Neural crest cell (in vitro differentiated cells): ENCODE results near the gene SNX27. TPM values are rescaled to one million over a fixed set of nuclear protein-coding genes. Genes with fewer than 3 reads are reported as not detected.
A peak's percentile ranks its signal among the peaks of the same experiment; 100 is the strongest.

Source experiments
- DNase-seq: peaks from one replicate; pipeline ENCODE4 v3.0.0; 2021; ENCODE audit warnings: low read depth, mixed read lengths, low spot score
- H3K27ac Mint-ChIP-seq: one replicate; pipeline ENCODE4 v1.8.0; 2021; ENCODE audit warnings: mild to moderate bottlenecking, mixed read lengths; ENCODE audit not compliant: unreplicated experiment
- H3K27me3 Mint-ChIP-seq: 2 replicates; pipeline ENCODE4 v1.8.0; 2021; ENCODE audit warnings: low read depth, mild to moderate bottlenecking, mixed read lengths
- H3K36me3 Mint-ChIP-seq: 2 replicates; pipeline ENCODE4 v1.8.0; 2021; ENCODE audit warnings: low read depth, mild to moderate bottlenecking, mixed read lengths
- H3K4me1 Mint-ChIP-seq: 2 replicates; pipeline ENCODE4 v1.8.0; 2021; ENCODE audit warnings: mixed read lengths
- H3K4me3 Mint-ChIP-seq: one replicate; pipeline ENCODE4 v1.8.0; 2021; ENCODE audit warnings: mild to moderate bottlenecking, mixed read lengths
- H3K9me3 Mint-ChIP-seq: 2 replicates; pipeline ENCODE4 v1.8.0; 2021; ENCODE audit warnings: mixed read lengths
- total RNA-seq: library from RNA; stranded (reverse); gene quantifications from 2 replicates; pipeline ENCODE4 v1.2.1, GENCODE V29; 2021
- TF ChIP-seq, protein P1 (sequence below): fragments of 200-600 bp; sonication (generic); conservative IDR thresholded peaks from 2 replicates; pipeline ENCODE4 v1.5.0; 2021; ENCODE audit warnings: antibody characterized with exemption, mild to moderate bottlenecking

Gene SNX27
- total RNA-seq, 1 donor from 2014 or later = 48.3 TPM

DNA sequence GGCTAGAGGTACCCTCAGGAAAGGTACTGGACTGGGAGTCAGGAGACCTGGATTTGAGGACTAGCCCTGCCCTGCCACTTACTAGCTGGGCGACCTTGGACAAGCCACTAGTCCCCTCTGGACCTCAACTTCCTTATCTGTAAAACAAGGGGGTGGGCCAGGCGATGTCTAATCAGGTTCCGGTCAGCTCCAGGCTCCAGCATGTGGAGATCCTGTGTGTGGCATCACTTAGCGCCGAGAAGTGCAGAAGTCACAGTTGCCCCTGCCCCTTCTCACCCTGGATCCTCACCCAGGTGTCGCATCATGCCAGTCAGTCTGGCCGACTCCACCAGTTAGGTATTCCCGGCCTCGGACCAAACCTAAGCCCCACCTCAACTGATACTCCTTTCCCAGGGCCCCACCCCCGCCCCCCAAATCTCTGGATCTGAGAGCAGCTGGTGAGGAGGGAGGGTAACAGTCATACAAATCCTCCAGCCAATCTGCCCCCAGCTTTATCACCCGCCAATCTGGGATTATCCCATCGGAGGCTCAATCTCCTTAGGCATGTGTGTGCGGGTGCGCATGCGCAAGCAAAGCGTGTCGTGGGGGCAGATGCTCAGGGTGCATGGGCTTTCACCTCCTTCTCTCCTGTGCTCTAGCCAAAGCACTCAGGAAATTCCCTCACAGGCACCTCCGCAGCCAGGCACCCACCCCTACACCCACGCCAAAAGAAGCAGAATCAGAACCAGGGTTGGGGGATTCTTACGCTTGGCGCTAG, 99.4 kb downstream of the SNX27 start:
- H3K27me3 Mint-ChIP-seq = peaks cover 9% of the 10 kb centered on the region
- H3K9me3 Mint-ChIP-seq = no peaks in the 10 kb centered on the region
- no peak for DNase-seq
- no peak overlapping the region for H3K4me3 Mint-ChIP-seq
- TF ChIP-seq, protein P1, sequence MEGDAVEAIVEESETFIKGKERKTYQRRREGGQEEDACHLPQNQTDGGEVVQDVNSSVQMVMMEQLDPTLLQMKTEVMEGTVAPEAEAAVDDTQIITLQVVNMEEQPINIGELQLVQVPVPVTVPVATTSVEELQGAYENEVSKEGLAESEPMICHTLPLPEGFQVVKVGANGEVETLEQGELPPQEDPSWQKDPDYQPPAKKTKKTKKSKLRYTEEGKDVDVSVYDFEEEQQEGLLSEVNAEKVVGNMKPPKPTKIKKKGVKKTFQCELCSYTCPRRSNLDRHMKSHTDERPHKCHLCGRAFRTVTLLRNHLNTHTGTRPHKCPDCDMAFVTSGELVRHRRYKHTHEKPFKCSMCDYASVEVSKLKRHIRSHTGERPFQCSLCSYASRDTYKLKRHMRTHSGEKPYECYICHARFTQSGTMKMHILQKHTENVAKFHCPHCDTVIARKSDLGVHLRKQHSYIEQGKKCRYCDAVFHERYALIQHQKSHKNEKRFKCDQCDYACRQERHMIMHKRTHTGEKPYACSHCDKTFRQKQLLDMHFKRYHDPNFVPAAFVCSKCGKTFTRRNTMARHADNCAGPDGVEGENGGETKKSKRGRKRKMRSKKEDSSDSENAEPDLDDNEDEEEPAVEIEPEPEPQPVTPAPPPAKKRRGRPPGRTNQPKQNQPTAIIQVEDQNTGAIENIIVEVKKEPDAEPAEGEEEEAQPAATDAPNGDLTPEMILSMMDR = no peak
- no peak overlapping the region for H3K27ac Mint-ChIP-seq
- H3K36me3 Mint-ChIP-seq = no peaks in the 10 kb centered on the region
- H3K4me1 Mint-ChIP-seq = peaks cover 33% of the 10 kb centered on the region

DNA sequence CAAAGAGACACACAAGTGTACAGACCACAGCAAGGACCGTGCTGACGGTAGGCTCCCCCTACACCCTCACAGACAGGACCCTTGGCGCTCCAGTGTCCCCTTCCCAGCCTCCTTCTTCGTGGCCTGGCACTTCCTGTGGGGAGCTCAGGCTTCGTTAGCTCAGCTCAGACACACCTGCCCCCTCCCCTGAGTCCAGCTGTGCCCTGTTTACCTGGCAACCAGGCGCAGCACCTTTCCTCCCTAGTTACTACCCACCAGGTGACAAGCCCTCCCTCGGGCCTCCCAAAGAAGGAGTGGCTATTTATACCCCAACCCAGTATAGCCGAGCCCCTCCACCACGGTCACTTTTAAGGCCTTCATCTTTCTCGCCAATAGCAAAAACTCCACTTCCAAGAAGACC, 100.1 kb downstream of the SNX27 start:
- H3K27me3 Mint-ChIP-seq = peaks cover 13% of the 10 kb centered on the region
- H3K4me3 Mint-ChIP-seq = no peak overlapping the region
- H3K27ac Mint-ChIP-seq = no peak overlapping the region
- no peaks in the 10 kb centered on the region for H3K36me3 Mint-ChIP-seq
- H3K4me1 Mint-ChIP-seq = peaks cover 37% of the 10 kb centered on the region
- TF ChIP-seq, protein P1 = no peak
- no peaks in the 10 kb centered on the region for H3K9me3 Mint-ChIP-seq
- DNase-seq = no peak

DNA sequence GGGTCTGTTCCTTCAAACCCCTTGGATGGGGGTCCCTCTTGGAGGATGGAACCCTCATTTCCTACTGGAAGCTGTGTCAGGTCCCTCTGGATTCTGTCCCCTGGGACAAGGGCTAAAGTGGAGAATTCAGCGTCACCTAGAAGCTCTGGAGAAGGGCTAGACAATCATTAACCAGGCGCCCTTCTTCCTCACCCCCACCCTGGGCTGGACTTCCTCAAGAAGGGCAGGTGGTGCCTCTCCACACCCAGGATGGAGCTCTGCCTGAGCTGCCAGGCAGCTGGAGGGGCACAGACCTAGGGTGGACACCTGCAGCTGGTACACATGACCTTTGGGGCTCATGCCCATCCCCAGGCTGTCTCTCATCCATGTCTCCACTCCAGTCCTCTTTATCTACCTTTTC, 101.2 kb downstream of the SNX27 start:
- Mint-ChIP-seq H3K27ac (no peak overlapping the region), H3K4me1 (peaks cover 48% of the 10 kb centered on the region), H3K4me3 (no peak overlapping the region), H3K36me3 (no peaks in the 10 kb centered on the region), H3K27me3 (peaks cover 24% of the 10 kb centered on the region), H3K9me3 (no peaks in the 10 kb centered on the region)
- TF ChIP-seq, protein P1 = no peak
- no peak for DNase-seq

DNA sequence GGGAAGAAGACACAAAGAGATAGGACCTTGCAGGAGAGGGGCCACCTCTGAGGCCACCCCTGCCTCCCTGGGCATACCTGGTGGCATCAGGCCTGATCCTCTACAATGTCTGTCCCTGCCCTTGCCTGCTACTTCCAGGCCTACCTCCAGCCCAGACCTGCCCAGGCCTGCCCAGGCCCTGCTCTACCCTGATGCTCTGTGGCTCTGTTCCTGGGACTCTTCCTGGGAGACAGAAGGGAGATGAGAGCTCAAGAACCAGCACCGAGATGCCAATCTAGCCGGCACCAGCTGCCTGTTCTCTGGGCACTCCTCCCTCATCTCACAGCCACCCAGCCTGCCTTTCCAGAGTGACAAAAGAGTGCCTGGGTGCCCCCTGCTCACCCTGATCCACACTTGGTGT, 102.0 kb downstream of the SNX27 start:
- H3K4me1 Mint-ChIP-seq = peaks cover 54% of the 10 kb centered on the region
- no peak overlapping the region for H3K27ac Mint-ChIP-seq
- peaks cover 32% of the 10 kb centered on the region for H3K27me3 Mint-ChIP-seq
- H3K4me3 Mint-ChIP-seq = peak overlapping the region; percentile 22
- TF ChIP-seq, protein P1 = no peak
- no peak for DNase-seq
- H3K9me3 Mint-ChIP-seq = no peaks in the 10 kb centered on the region
- no peaks in the 10 kb centered on the region for H3K36me3 Mint-ChIP-seq

DNA sequence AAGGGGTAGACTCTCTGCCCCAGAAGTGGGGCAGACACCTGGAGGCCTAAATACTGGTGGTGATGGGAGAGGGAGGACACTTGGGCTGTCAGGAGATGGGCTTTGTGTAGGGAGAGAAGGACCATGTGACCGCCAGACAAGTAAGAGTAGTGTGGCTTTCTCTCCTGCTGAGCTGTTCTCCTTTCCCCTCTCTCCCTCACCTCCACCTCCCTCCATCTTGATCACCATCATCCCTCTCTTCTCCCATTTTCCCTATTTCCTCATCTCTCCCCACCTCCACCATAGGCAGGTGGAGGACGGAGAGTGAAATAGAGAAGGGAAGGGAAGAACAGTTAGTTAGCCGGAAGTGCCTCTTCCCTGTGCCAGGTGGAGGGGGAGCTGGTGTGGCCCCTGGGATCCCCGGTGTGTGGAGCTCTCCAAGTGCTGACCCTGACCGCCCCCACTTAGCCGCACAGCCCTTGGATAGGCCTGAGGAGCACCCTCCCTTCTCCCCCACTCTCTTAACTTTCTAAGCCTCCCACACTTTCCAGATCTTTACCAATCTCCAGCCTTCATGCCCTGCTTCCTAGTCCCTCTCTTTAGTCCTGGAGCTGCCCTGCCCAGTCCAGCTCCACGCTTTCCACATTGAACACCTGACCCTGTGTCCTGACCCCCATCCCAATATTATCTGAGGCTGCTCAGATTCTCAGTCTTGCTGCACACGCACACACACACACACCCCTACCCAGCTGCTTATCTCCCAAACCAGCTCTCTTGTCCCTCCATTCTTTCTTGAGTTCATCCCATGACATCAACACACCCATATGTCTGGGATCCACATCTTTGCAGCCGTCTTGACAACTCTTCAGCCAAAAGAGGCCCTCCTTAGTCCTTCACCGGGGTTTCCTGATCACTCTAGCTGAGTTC, 103.2 kb downstream of the SNX27 start:
- H3K4me1 Mint-ChIP-seq = peaks cover 44% of the 10 kb centered on the region
- TF ChIP-seq, protein P1 = no peak
- no peaks in the 10 kb centered on the region for H3K36me3 Mint-ChIP-seq
- DNase-seq = no peak
- H3K27ac Mint-ChIP-seq = peak overlapping the region; percentile 78
- no peaks in the 10 kb centered on the region for H3K9me3 Mint-ChIP-seq
- peak overlapping the region; percentile 89 for H3K4me3 Mint-ChIP-seq
- peaks cover 43% of the 10 kb centered on the region for H3K27me3 Mint-ChIP-seq
